ENCODE results near the gene RHO. TPM values are rescaled to one million over a fixed set of nuclear protein-coding genes. Genes with fewer than 3 reads are reported as not detected.

RHO gene
- polyA plus RNA-seq, 1 donor (not counting 4 experiments of a cell fraction or from before 2014, with no cell fraction given) = not detected

DNA sequence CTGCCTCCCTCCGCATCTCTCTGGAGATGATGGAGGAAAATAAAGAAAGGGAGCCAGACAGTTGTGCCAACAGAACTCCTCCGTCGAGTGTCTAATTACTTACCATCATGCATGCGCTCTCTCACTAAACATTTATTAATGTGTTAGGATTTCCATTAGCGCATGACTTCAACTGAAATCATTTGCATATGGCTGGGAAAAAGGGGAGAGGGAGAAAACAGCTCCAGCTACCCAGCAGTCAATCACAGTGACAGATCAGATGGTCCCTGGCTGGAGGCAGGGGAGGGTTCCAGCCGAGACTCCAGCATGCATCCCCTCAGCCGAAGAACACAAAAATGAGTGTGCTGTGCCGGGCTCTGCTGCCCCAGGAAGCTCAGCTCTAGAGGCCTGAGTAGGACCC, 6.8 kb upstream of the RHO start:
- H3K27ac ChIP-seq (ENCODE audit: control insufficient read depth, insufficient read depth, low read length) = no peak overlapping the region
- DNase-seq (ENCODE audit: low read depth, low spot score) = no peak
- H3K36me3 ChIP-seq (ENCODE audit: control insufficient read depth in 2 of 2, extremely low read depth in 1 of 2, insufficient read depth in 2 of 2, low read length in 2 of 2) = no peaks in the 10 kb centered on the region
- no peak for FAIRE-seq
- no peaks in the 10 kb centered on the region for H3K9me1 ChIP-seq (ENCODE audit: control insufficient read depth, extremely low read depth, insufficient read depth, low read length)
- H4K20me1 ChIP-seq (ENCODE audit: control insufficient read depth, extremely low read depth, insufficient read depth, low read length) = no peaks in the 10 kb centered on the region
- no peak overlapping the region for H3K9ac ChIP-seq (ENCODE audit: control insufficient read depth, extremely low read depth, insufficient read depth, low read length)
- H3K9me3 ChIP-seq (ENCODE audit: control insufficient read depth, low read depth, low read length) = no peaks in the 10 kb centered on the region
- H3K4me1 ChIP-seq (ENCODE audit: control insufficient read depth, extremely low read depth, insufficient read depth, low read length) = no peaks in the 10 kb centered on the region
- no peak overlapping the region for H2AFZ ChIP-seq (ENCODE audit: control insufficient read depth, low read length)
- no peaks in the 10 kb centered on the region for H3K27me3 ChIP-seq (ENCODE audit: control insufficient read depth, extremely low read depth, insufficient read depth, low read length)
- no peaks in the 10 kb centered on the region for H3K79me2 ChIP-seq (ENCODE audit: control insufficient read depth, insufficient read depth, low read length)
- H3K4me2 ChIP-seq (ENCODE audit: control insufficient read depth, extremely low read depth, insufficient read depth, low read depth, low read length) = no peak overlapping the region
- no peak overlapping the region for H3K4me3 ChIP-seq (ENCODE audit: control insufficient read depth in 2 of 3, extremely low read depth in 1 of 3, insufficient read depth in 2 of 3, low read depth in 1 of 3, low read length in 3 of 3)
- TF ChIP-seq EZH2 (IDR thresholded peaks at IDR 0.05; ENCODE audit: low read length) = no peak
- TF ChIP-seq, protein P1, sequence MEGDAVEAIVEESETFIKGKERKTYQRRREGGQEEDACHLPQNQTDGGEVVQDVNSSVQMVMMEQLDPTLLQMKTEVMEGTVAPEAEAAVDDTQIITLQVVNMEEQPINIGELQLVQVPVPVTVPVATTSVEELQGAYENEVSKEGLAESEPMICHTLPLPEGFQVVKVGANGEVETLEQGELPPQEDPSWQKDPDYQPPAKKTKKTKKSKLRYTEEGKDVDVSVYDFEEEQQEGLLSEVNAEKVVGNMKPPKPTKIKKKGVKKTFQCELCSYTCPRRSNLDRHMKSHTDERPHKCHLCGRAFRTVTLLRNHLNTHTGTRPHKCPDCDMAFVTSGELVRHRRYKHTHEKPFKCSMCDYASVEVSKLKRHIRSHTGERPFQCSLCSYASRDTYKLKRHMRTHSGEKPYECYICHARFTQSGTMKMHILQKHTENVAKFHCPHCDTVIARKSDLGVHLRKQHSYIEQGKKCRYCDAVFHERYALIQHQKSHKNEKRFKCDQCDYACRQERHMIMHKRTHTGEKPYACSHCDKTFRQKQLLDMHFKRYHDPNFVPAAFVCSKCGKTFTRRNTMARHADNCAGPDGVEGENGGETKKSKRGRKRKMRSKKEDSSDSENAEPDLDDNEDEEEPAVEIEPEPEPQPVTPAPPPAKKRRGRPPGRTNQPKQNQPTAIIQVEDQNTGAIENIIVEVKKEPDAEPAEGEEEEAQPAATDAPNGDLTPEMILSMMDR (optimal IDR thresholded peaks at IDR 0.05 in 1 of 3, IDR thresholded peaks at IDR 0.05 in 1 of 3, conservative IDR thresholded peaks at IDR 0.05 in 1 of 3; ENCODE audit: extremely low read depth in 1 of 3, insufficient read depth in 2 of 3, low read length in 3 of 3) = no peak
- dilution Hi-C loops (cut with MboI; ENCODE audit: extremely low pct_ligation_motif_present, low sequenced_read_pairs) = no loop called here

DNA sequence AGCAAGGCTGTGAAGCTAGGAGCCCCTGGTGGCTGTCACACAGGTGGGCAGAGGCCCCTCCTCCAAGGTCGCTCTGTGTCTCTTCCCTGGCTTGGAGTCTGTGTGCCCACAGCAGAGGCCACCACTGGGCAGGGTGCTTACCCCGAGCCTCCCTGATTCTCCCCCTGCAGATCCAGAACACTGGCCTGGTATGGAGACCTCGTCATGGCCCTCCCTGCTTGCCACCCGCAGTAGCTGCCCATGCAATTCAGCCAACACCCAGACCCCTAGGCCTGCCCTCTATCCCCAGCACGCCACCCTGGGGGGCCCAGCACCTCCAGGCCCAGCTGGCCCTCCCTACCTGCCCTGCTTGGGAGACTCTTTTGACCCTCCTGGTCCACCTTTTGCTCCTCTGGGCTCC, 5.5 kb upstream of the RHO start:
- Histone ChIP-seq H3K4me2 (ENCODE audit: control insufficient read depth, extremely low read depth, insufficient read depth, low read depth, low read length) (no peak overlapping the region), H3K4me3 (ENCODE audit: control insufficient read depth in 2 of 3, extremely low read depth in 1 of 3, insufficient read depth in 2 of 3, low read depth in 1 of 3, low read length in 3 of 3) (no peak overlapping the region), H3K79me2 (ENCODE audit: control insufficient read depth, insufficient read depth, low read length) (no peaks in the 10 kb centered on the region), H3K9ac (ENCODE audit: control insufficient read depth, extremely low read depth, insufficient read depth, low read length) (no peak overlapping the region), H4K20me1 (ENCODE audit: control insufficient read depth, extremely low read depth, insufficient read depth, low read length) (no peaks in the 10 kb centered on the region), H2AFZ (ENCODE audit: control insufficient read depth, low read length) (no peak overlapping the region), H3K4me1 (ENCODE audit: control insufficient read depth, extremely low read depth, insufficient read depth, low read length) (no peaks in the 10 kb centered on the region), H3K27ac (ENCODE audit: control insufficient read depth, insufficient read depth, low read length) (no peak overlapping the region), H3K9me1 (ENCODE audit: control insufficient read depth, extremely low read depth, insufficient read depth, low read length) (no peaks in the 10 kb centered on the region), H3K36me3 (ENCODE audit: control insufficient read depth in 2 of 2, extremely low read depth in 1 of 2, insufficient read depth in 2 of 2, low read length in 2 of 2) (no peaks in the 10 kb centered on the region), H3K27me3 (ENCODE audit: control insufficient read depth, extremely low read depth, insufficient read depth, low read length) (no peaks in the 10 kb centered on the region), H3K9me3 (ENCODE audit: control insufficient read depth, low read depth, low read length) (no peaks in the 10 kb centered on the region)
- FAIRE-seq = no peak
- TF ChIP-seq EZH2 (IDR thresholded peaks at IDR 0.05; ENCODE audit: low read length) = no peak
- TF ChIP-seq, protein P1 (optimal IDR thresholded peaks at IDR 0.05 in 1 of 3, IDR thresholded peaks at IDR 0.05 in 1 of 3, conservative IDR thresholded peaks at IDR 0.05 in 1 of 3; ENCODE audit: extremely low read depth in 1 of 3, insufficient read depth in 2 of 3, low read length in 3 of 3) = no peak
- dilution Hi-C loops (cut with MboI; ENCODE audit: extremely low pct_ligation_motif_present, low sequenced_read_pairs) = no loop called here
- DNase-seq (ENCODE audit: low read depth, low spot score) = no peak
